Suprapubic skin (tissue), 4 donors: ENCODE data around the gene CSPG4. TPM values are rescaled to one million over a fixed set of nuclear protein-coding genes. Genes with fewer than 3 reads are reported as not detected.

Experiments used
- DNase-seq, 2 donors: peaks; one replicate each; pipeline ENCODE4 v3.0.0-alpha.2; 2019; ENCODE audit warnings: low spot score in 2 of 2
- H3K27ac ChIP-seq: fragments of 200-600 bp; sonication (generic); one replicate; pipeline ENCODE4 v1.5.1; 2019
- H3K27me3 ChIP-seq: fragments of 200-600 bp; sonication (generic); one replicate; pipeline ENCODE4 v1.5.1; 2019
- H3K36me3 ChIP-seq: fragments of 200-600 bp; sonication (generic); one replicate; pipeline ENCODE4 v1.5.1; 2019
- H3K4me1 ChIP-seq: fragments of 200-600 bp; sonication (generic); one replicate; pipeline ENCODE4 v1.5.1; 2019
- H3K4me3 ChIP-seq: fragments of 200-600 bp; sonication (generic); one replicate; pipeline ENCODE4 v1.5.1; 2019; ENCODE audit warnings: mild to moderate bottlenecking
- H3K9me3 ChIP-seq: fragments of 200-600 bp; sonication (generic); one replicate; pipeline ENCODE4 v1.5.1; 2019
- CTCF ChIP-seq, 2 donors: fragments of 200-600 bp in 1 of 2; fragments of 450-650 bp in 1 of 2; sonication (generic) in 1 of 2; IDR thresholded peaks; one replicate each; pipeline ENCODE4 v1.5.1; 2016 to 2019; ENCODE audit warnings: antibody characterized with exemption in 2 of 2, mild to moderate bottlenecking in 1 of 2, moderate library complexity in 1 of 2
- EP300 ChIP-seq: sonication (generic); formaldehyde crosslinking; IDR thresholded peaks from one replicate; pipeline ENCODE4 v1.6.1; 2017; ENCODE audit warnings: antibody characterized with exemption
- POLR2A ChIP-seq, 2 donors: fragments of 450-650 bp; IDR thresholded peaks; one replicate each; pipeline ENCODE4 v1.6.1; 2017; ENCODE audit warnings: antibody characterized with exemption in 2 of 2, mild to moderate bottlenecking in 2 of 2, moderate library complexity in 2 of 2
- POLR2AphosphoS5 ChIP-seq, 3 donors: sonication (generic); formaldehyde crosslinking; IDR thresholded peaks; one replicate each; pipeline ENCODE4 v1.6.1; 2017; ENCODE audit warnings: antibody characterized with exemption in 3 of 3
- WGBS: methylation state at CpG from one replicate; pipeline ENCODE4 v1.1.5; 2018; 5-methylcytosine and 5-hydroxymethylcytosine counted together
- total RNA-seq, 4 donors: library from RNA; depleted of rRNA; stranded (reverse); fragments of >200 nt; gene quantifications; one replicate each; pipeline ENCODE4 v1.1.0, GENCODE V29; 2016

CSPG4 gene
- total RNA-seq, 4 donors from 2014 or later, result 12.8 to 19.7 (median 14.0) TPM

GRCh38 chr15:75631935-75632334 is 80.7 kb downstream of the CSPG4 start:
- no peak for TF ChIP-seq CTCF (IDR thresholded peaks at IDR 0.05)
- no peak for TF ChIP-seq EP300
- TF ChIP-seq POLR2AphosphoS5 (IDR thresholded peaks at IDR 0.05), result no peak
- no peak for TF ChIP-seq POLR2A (IDR thresholded peaks at IDR 0.05)
- Histone ChIP-seq H3K9me3 (no peaks in the 10 kb centered on the region), H3K36me3 (peaks cover 3% of the 10 kb centered on the region), H3K4me3 (no peak overlapping the region), H3K4me1 (peaks cover 16% of the 10 kb centered on the region), H3K27ac (no peak overlapping the region), H3K27me3 (no peaks in the 10 kb centered on the region)
- DNase-seq, result no peak

- Histone ChIP-seq H3K36me3 (no peaks in the 10 kb centered on the region), H3K4me3 (peak within 1 kb of the TSS; percentile 71), H3K9me3 (no peaks in the 10 kb centered on the region), H3K27ac (peak within 1 kb of the TSS; percentile 90), H3K4me1 (peaks cover 21% of the 10 kb centered on the region), H3K27me3 (no peaks in the 10 kb centered on the region)
- 1% methylated on average over 16 of the region's 47 CpGs for WGBS
- peak; percentile 97 for DNase-seq
- peak in 1 of 3 donors; percentile 15 for TF ChIP-seq POLR2AphosphoS5 (IDR thresholded peaks at IDR 0.05)
- TF ChIP-seq CTCF (IDR thresholded peaks at IDR 0.05), result no peak
Observed at GRCh38 chr15:75625542-75626347, 86.9 kb downstream of the CSPG4 start, which contains the start of gene SNUPN. Gene SNUPN, minus strand, starts transcription at chr15:75625725. Its CDS starts 4,674 bp downstream, at chr15:75621051.

Other genes starting within 250 kb of the CSPG4 start
- gene PTPN9, start 133.5 kb downstream of the CSPG4 start, total RNA-seq, result 10 to 100 TPM in 3 of 4 donors, 1 to 10 TPM in 1; 8.6 to 24.5 (median 13.3) TPM
- gene SNUPN, start 87.1 kb downstream of the CSPG4 start, total RNA-seq, result 10 to 100 TPM; 12.8 to 31.7 (median 17.5) TPM
- gene IMP3, start 72.6 kb downstream of the CSPG4 start, total RNA-seq, result 100 to 1,000 TPM; 139 to 273 (median 180) TPM
- gene SNX33, start 64.9 kb downstream of the CSPG4 start, total RNA-seq, result 10 to 100 TPM; 32.1 to 59.7 (median 49.5) TPM
- gene UBE2Q2, start 130.6 kb upstream of the CSPG4 start, total RNA-seq, result 10 to 100 TPM; 15.1 to 21.2 (median 19.3) TPM
- 10 to 100 TPM; 17.2 to 33.4 (median 22.2) TPM for gene FBXO22, start 191.0 kb upstream of the CSPG4 start, total RNA-seq